HG03442 (cell line): ENCODE data around the gene LSM11.

Source experiments
- ATAC-seq: cut with Tn5 transposase; IDR thresholded peaks from one replicate; pipeline ENCODE4 v1.9.1; 2021; ENCODE audit warnings: mild to moderate bottlenecking, moderate library complexity; ENCODE audit not compliant: unreplicated experiment

Gene LSM11

DNA sequence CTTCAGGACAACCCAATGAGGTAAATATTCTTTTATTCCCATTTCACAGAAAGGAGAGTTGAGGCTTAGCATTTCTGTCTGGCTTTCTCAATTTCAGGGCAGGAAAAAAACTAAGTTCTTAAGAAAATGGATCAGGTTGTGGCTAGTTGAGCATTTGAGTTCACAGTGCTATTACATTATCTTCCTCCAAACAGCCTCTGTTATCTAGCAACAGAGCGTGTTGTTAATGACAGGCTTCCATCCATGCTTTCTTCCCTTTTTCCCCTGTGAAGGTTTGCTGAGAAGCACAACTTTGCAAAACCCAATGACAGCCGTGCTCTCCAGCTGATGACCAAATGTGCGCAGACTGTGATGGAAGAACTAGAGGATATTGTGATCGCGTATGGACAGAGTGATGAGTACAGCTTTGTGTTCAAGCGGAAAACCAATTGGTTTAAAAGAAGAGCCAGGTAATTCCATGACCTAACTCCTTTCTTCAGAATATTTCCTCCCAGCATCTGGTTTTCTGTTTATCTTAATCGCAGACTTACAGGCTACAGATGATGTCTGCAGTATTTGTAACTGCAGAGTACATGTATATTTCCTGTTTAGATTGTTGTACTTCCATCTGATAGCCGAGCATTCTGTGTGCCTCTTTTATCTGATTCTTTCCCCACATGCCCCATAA is 10.8 kb upstream of the LSM11 start:
- no peak for ATAC-seq

DNA sequence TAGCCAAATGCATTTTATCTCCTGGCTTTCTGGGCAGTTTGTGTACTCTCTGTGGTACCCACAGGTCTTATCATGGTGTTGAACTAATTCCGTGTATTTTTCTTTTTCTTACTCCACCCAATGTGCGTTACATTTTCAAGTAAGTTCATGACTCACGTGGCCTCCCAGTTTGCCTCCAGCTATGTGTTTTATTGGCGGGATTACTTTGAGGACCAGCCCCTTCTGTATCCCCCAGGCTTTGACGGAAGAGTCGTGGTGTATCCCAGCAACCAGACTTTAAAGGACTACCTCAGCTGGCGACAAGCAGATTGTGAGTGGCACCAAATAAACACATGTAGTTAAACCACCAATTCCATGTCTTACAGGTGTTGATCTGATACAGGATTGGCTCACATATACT is 9.1 kb upstream of the LSM11 start:
- no peak for ATAC-seq

GRCh38 chr5:157735991-157736390 is 7.5 kb upstream of the LSM11 start:
- no peak for ATAC-seq

DNA sequence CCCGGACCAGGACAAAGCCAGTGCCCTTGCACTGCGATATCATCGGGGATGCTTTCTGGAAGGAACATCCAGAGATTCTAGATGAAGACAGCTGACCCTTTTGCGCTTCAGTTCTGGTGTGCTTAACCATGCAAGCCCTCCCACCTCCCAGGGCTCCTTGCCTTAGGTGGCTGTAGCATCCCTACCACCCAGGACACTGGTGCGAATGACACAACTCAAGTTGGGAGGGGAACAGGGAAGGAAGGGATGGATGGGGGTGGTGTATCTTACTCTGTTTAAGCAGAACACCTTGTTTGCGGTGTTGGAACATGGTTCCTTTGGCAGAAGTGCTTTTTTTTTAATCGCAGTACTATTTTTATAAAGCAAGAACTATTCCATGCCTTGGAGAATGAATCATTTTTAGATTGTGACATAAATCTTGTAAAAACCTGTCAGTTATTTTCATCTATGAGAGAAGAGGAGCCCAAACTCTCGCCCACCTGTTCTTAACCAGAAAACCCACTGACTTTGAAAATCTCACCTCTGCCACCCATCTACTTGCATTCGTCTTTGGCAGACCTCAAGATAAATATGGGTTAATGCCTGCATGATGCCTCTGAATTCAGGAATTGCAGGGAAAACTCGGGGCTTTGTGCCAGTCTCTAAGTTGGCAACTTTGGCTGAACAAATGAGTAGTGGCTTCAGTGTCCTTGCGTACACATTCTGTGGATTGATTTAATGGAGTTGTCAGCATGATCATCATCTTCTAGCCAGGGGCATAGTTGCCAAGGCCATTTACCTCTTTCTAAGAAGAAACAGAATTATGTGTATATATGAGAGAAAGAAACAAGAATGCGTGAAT is 3.9 kb upstream of the LSM11 start:
- ATAC-seq, result no peak

- ATAC-seq, result no peak
Measured at GRCh38 chr5:157740229-157740610, 3.3 kb upstream of the LSM11 start.

DNA sequence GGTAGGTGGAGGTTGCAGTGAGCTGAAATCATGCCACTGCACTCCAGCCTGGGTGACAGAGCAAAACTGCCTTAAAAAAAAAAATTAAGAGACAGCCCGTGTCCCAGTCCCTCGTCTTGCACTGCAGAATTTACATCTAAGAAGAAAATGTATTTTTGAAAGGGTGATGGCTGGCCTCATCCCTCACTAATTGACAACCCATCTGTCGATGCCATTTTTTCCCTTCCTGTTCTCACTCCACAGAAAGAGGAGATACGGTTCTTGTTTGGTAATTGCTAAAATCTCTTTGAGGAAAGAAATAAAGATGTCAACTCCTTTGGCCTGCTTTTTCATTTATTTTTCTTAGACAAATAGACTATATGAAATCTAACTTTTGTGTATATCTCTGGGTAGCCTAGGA is 2.4 kb upstream of the LSM11 start:
- no peak for ATAC-seq

GRCh38 chr5:157744051-157745011 is 819 bp downstream of the LSM11 start:
- ATAC-seq, result peak; percentile 18

DNA sequence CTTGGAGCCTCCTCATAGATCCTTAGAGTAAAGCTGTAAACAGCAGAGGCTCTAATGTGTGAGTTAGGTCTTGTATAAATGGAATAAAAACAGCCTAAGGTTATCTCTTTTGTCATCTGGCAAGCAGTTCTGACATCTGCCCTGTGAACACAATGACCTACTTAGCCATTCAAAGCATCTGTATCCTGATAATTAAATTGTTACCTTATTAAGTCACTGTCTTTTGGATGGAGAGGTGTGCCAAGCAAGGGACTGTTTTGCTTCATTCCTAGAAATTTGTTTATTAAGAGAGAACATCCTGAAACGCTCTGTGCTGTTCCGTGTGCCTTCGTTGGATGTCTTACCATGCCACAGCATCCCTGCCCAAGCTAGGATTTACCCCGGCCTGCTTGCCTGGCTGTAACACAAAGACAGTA is 1.5 kb downstream of the LSM11 start:
- ATAC-seq, result no peak

- ATAC-seq, result no peak
Measured at GRCh38 chr5:157747173-157747740, 3.7 kb downstream of the LSM11 start.

DNA sequence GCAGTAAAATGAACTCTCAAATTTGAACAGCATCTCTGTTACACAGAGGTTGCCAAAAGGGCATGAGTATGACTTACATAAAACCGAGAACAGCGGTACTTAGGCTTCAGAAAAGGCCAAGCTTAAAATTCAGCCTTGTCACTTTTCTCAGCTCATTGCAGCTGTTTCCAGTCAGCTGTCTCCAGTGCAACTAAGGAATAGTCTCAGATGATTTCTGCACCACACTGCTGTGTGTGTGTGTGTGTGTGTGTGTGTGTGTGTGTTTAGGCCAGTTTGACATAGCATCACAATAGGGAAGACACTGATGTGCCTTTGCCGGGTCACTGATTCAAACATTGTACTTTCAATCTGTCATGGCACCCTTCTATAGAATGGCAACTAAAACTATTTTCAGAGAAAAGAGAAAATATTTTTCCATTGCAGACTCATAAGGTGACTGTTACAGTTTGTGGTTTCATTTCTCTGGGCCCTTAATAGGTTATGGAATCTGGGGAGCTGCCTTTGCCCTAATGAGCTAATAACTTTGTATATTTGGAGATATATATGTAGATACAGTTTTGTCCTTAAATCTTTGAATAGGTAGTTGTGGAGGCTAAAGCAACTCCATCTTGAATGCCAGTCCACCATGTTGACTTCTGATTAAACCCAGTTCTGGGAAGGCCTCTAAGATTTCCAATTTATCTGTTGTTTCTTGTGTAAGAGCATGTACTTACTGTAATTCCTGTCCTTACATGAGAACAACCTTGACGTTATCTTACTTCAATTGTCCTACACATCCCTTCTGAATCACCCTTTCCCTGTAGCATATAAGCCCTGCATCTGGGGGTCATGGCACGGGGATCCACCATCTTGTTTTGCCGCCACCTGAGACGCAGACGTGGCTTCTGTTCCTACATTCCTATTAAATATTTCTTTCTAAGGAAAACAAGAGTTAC is 4.5 kb downstream of the LSM11 start:
- no peak for ATAC-seq

DNA sequence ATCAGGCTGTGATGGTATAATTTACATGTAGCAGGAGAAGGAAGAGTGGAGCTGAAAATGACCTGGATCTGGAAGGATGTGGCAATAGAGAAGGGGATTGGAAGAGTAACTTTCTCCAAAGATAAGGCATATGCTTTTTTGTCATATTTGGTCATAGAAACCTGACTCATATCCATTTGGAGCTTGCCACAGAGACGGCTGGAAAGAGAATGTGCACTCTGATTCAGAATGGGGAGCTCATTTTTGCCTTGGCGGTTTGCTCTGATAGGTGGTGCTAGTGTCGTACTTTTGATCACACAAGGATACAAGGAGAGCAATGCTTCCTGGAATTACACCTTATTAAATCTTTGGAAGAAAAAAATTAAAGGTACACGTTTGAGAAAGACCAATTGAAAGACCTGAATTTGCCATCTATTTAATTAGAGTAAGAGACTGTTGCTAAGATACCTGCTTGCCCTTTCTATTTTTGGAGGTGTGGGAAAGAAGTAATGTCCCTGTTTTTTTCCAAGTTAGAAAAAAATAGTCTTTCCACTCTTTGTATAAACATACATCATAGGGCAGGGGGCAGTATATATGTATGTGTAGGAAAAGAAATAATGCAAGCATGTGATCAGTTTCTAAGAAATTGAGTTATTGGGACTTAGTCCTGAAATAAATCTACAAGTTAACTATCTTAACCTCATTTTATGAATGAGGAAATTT is 5.4 kb downstream of the LSM11 start:
- no peak for ATAC-seq

DNA sequence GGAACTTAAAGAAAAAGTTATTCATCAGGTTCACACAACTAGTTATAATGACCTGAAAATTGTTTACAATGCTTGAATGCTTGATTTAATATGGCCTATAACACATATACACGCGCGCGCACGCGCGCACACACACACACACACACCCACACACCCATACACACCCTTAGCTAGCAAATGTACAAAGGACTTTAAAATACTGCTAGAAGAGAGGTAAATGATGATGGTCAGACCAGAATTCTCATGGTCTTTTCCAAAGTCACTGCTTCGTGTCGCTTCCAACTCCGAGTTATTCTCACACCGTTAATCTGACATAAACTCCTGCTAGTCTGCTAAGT is 5.9 kb downstream of the LSM11 start:
- no peak for ATAC-seq

- no peak for ATAC-seq
Measured at GRCh38 chr5:157750320-157750719, 6.8 kb downstream of the LSM11 start.

DNA sequence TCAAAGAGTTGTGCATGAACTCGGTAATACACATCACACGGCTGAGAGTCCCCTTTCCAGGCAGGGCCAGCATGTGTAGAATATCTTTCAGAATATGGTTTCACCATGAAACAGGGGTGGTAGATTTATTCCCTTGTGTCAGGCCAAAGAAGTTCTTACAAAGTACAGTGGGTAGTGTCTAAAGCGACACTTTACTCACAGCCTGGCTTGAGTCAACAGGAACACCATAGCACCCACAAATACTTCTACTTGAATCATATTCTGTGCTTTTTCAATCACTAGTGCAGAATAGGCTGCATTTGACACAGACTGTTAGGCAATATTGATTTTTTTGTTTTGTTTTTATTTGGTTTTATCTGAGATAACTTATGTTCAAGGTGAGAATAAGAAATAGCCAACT is 12.6 kb downstream of the LSM11 start:
- ATAC-seq, result no peak

DNA sequence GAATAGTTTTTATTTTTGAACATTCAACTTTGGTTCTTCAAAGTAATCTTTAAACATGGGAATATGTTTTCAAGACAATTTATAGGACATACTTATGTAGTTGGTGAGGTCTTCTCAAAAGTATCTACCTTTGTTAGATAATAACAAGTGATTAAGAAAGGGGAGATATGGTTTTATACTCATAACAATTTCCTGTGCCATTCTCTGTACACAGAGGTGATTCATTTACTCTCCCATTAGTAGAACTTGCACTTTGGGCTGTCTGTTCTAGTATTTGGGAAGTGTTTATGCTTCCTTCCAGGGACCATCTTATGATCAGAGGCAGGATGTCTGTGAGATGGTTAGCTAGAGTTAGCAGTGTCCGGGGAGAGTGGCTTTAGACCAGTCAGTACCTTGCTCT is 15.2 kb downstream of the LSM11 start:
- no peak for ATAC-seq

DNA sequence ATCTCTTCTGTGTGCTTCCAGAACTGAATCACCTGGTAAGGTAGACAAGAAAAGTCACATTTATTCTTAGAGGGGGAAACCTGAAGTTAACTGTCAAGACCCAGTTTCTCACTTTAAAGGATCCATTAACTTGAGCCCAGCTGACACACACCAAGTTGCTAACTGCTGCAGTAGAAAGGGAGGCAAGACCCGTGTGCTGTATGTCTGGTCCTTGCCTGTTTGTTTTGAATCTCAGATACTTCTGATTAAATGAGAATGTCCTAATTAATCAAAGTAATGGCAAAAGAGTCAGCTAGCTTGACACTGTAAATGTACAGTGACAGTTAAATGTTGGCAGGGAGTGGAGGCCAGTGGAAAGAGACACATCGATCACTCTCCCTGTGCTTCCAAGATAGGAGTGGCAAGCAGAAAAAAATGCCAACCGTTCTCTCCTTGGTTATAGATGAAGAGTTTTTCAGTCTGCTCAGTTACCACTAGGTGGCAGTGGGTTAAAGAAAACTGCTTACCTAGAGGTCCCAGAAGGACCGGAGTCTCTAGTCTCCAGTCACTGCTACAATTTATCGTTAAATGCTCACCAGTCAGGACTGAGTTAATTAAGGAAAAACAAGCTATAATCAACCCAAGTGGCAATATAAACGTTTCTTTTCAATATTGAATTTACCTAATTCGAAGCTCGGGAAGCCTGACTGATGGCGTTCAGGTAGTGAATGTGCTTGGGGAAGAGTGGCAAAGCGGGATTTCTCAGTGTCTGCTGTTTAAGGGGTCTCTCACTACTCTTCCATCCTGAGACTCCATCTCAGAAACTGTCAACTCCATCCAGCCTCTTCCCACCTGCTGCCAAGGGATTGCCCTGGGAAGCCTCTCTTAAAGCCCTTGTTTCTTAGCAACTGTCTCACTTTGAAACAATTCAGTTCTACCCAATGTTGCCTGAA is 18.4 kb downstream of the LSM11 start:
- ATAC-seq, result peak; percentile 67

DNA sequence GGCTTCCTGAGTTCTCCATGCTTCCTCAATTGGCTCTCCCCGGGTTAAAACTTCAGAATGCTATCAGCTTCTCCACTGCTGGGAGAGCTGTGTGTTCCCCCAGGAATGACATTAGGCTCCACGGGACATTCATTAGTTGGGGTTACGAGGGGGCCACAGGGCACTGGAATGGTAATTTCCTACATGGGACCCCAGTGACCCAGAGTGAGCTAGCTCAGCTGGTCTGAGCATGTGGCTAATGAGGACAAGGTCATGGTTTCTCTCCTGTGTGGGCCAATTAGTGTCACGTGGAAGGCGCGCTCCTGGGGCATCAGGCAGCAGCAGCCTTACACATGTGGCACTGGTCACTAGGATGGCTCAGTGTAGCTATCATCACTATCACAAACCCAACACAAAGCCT is 21.0 kb downstream of the LSM11 start:
- ATAC-seq, result no peak

DNA sequence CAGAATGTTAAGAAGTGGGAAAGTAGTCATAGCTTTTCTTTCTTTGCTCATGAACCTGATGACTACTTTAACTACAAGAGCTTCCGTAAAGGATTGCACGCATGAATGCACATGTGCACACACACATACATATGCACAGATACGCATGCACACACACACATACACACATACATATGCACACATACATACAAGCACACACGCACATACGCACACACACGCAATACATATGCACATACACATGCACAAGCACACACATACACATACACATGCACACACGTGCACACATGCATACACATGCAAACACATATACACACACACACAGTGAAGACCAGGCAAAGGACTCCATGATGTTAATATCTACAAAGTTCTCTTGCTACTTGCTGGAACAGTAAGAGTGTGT is 22.9 kb downstream of the LSM11 start:
- ATAC-seq, result no peak
